Suprapubic skin (tissue), 4 donors: ENCODE measurements around the gene VARS1. TPM values are rescaled to one million over a fixed set of nuclear protein-coding genes. Genes with fewer than 3 reads are reported as not detected.

Source experiments
- DNase-seq, 2 donors: peaks; one replicate each; pipeline ENCODE4 v3.0.0-alpha.2; 2019; ENCODE audit warnings: low spot score in 2 of 2
- H3K27ac ChIP-seq: fragments of 200-600 bp; sonication (generic); one replicate; pipeline ENCODE4 v1.5.1; 2019
- H3K27me3 ChIP-seq: fragments of 200-600 bp; sonication (generic); one replicate; pipeline ENCODE4 v1.5.1; 2019
- H3K36me3 ChIP-seq: fragments of 200-600 bp; sonication (generic); one replicate; pipeline ENCODE4 v1.5.1; 2019
- H3K4me1 ChIP-seq: fragments of 200-600 bp; sonication (generic); one replicate; pipeline ENCODE4 v1.5.1; 2019
- H3K4me3 ChIP-seq: fragments of 200-600 bp; sonication (generic); one replicate; pipeline ENCODE4 v1.5.1; 2019; ENCODE audit warnings: mild to moderate bottlenecking
- H3K9me3 ChIP-seq: fragments of 200-600 bp; sonication (generic); one replicate; pipeline ENCODE4 v1.5.1; 2019
- EP300 ChIP-seq: sonication (generic); formaldehyde crosslinking; IDR thresholded peaks from one replicate; pipeline ENCODE4 v1.6.1; 2017; ENCODE audit warnings: antibody characterized with exemption
- POLR2A ChIP-seq, 2 donors: fragments of 450-650 bp; IDR thresholded peaks; one replicate each; pipeline ENCODE4 v1.6.1; 2017; ENCODE audit warnings: antibody characterized with exemption in 2 of 2, mild to moderate bottlenecking in 2 of 2, moderate library complexity in 2 of 2
- POLR2AphosphoS5 ChIP-seq, 3 donors: sonication (generic); formaldehyde crosslinking; IDR thresholded peaks; one replicate each; pipeline ENCODE4 v1.6.1; 2017; ENCODE audit warnings: antibody characterized with exemption in 3 of 3
- WGBS: methylation state at CpG from one replicate; pipeline ENCODE4 v1.1.5; 2018; 5-methylcytosine and 5-hydroxymethylcytosine counted together
- total RNA-seq, 4 donors: library from RNA; depleted of rRNA; stranded (reverse); fragments of >200 nt; gene quantifications; one replicate each; pipeline ENCODE4 v1.1.0, GENCODE V29; 2016
- TF ChIP-seq, protein P1 (sequence below), 2 donors: fragments of 200-600 bp in 1 of 2; fragments of 450-650 bp in 1 of 2; sonication (generic) in 1 of 2; IDR thresholded peaks; one replicate each; pipeline ENCODE4 v1.5.1; 2016 to 2019; ENCODE audit warnings: antibody characterized with exemption in 2 of 2, mild to moderate bottlenecking in 1 of 2, moderate library complexity in 1 of 2

Gene VARS1
- total RNA-seq, 4 donors from 2014 or later: 48.8 to 60.0 (median 59.1) TPM

DNA sequence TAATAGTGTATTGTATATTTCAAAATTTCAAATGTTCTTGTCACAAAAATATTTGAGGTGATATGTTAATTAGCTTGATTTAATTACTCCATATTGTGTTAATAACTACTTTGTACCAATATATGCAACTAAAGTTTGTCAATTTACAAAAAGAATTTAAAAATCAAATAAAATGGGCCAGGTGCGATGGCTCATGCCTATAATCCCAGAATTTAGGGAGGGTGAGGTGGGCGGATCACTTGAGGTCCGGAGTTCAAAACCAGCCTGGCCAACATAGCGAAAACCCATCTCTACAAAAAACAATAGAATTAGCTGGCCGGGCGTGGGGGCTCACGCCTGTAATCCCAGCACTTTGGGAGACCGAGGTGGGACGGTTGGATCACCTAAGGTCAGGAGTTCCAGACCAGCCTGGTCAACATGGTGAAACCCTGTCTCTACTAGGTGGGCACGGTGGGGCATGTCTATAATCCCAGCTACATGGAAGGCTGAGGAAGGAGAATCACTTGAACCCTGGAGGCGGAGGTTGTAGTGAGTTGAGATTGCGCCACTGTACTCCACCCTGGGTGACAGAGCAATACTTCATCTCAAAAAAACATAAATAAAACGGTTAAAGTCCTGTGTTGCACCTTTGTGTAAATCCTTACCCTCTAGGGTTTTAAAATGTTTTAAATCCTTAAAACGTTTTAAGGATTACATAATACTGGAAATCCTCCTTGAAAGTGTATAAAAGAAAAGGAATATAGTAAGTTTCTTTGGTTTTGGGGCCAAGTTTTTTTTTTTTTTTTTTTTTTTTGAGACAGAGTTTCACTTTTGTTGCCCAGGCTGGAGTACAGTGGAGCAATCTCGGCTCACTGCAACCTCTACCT lies 36.0 kb upstream of the VARS1 start:
- Histone ChIP-seq H3K4me3 (peak overlapping the region; percentile 57), H3K36me3 (no peaks in the 10 kb centered on the region), H3K4me1 (peaks cover 48% of the 10 kb centered on the region), H3K27me3 (no peaks in the 10 kb centered on the region), H3K9me3 (no peaks in the 10 kb centered on the region), H3K27ac (no peak overlapping the region)
- DNase-seq: no peak
- WGBS: 53% methylated on average over 15 of the region's 15 CpGs
- no peak for TF ChIP-seq POLR2A (IDR thresholded peaks at IDR 0.05)
- no peak for TF ChIP-seq POLR2AphosphoS5 (IDR thresholded peaks at IDR 0.05)
- TF ChIP-seq, protein P1, sequence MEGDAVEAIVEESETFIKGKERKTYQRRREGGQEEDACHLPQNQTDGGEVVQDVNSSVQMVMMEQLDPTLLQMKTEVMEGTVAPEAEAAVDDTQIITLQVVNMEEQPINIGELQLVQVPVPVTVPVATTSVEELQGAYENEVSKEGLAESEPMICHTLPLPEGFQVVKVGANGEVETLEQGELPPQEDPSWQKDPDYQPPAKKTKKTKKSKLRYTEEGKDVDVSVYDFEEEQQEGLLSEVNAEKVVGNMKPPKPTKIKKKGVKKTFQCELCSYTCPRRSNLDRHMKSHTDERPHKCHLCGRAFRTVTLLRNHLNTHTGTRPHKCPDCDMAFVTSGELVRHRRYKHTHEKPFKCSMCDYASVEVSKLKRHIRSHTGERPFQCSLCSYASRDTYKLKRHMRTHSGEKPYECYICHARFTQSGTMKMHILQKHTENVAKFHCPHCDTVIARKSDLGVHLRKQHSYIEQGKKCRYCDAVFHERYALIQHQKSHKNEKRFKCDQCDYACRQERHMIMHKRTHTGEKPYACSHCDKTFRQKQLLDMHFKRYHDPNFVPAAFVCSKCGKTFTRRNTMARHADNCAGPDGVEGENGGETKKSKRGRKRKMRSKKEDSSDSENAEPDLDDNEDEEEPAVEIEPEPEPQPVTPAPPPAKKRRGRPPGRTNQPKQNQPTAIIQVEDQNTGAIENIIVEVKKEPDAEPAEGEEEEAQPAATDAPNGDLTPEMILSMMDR (IDR thresholded peaks at IDR 0.05): no peak
- TF ChIP-seq EP300: no peak

DNA sequence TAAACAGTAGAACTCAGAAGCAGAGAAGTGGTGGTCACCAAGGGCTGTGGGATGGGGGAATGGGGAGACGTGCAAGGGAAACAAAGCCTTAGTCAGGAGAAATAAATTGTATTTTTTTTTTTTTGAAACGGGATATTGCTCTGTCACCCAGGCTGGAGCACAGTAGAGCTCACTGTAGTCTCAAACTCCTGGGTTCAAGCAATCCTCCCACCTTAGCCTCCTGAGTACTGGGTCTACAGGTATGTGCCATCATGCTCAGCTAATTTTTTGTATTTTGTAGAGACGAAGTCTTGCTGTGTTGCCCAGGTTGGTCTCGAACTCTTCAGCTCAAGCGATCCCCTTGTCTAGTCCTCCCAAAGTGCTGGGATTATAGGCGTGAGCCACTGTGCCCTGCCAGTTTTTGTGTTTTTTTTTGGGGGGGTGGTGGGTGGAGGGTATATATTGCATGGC lies 35.4 kb upstream of the VARS1 start:
- Histone ChIP-seq H3K9me3 (no peaks in the 10 kb centered on the region), H3K36me3 (no peaks in the 10 kb centered on the region), H3K27ac (peak overlapping the region; percentile 68), H3K4me1 (peaks cover 48% of the 10 kb centered on the region), H3K4me3 (peak overlapping the region; percentile 57), H3K27me3 (no peaks in the 10 kb centered on the region)
- 29% methylated on average over 6 of the region's 6 CpGs for WGBS
- DNase-seq: no peak
- TF ChIP-seq EP300 (no peak), POLR2A (IDR thresholded peaks at IDR 0.05) (no peak), POLR2AphosphoS5 (IDR thresholded peaks at IDR 0.05) (no peak)
- TF ChIP-seq, protein P1 (IDR thresholded peaks at IDR 0.05): no peak

DNA sequence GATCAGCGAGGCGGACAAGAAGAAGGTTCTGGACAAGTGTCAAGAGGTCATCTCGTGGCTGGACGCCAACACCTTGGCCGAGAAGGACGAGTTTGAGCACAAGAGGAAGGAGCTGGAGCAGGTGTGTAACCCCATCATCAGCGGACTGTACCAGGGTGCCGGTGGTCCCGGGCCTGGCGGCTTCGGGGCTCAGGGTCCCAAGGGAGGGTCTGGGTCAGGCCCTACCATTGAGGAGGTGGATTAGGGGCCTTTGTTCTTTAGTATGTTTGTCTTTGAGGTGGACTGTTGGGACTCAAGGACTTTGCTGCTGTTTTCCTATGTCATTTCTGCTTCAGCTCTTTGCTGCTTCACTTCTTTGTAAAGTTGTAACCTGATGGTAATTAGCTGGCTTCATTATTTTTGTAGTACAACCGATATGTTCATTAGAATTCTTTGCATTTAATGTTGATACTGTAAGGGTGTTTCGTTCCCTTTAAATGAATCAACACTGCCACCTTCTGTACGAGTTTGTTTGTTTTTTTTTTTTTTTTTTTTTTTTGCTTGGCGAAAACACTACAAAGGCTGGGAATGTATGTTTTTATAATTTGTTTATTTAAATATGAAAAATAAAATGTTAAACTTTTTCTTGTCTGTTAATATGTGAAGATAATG lies 34.2 kb upstream of the VARS1 start:
- H3K27me3 ChIP-seq: no peaks in the 10 kb centered on the region
- no peaks in the 10 kb centered on the region for H3K9me3 ChIP-seq
- no peak for DNase-seq
- TF ChIP-seq, protein P1 (IDR thresholded peaks at IDR 0.05): peak in 1 of 2 donors; percentile 11
- no peak for TF ChIP-seq POLR2AphosphoS5 (IDR thresholded peaks at IDR 0.05)
- H3K27ac ChIP-seq: no peak overlapping the region
- H3K36me3 ChIP-seq: no peaks in the 10 kb centered on the region
- under 1% methylated on average over 4 of the region's 15 CpGs for WGBS
- H3K4me3 ChIP-seq: peak overlapping the region; percentile 57
- peaks cover 51% of the 10 kb centered on the region for H3K4me1 ChIP-seq

DNA sequence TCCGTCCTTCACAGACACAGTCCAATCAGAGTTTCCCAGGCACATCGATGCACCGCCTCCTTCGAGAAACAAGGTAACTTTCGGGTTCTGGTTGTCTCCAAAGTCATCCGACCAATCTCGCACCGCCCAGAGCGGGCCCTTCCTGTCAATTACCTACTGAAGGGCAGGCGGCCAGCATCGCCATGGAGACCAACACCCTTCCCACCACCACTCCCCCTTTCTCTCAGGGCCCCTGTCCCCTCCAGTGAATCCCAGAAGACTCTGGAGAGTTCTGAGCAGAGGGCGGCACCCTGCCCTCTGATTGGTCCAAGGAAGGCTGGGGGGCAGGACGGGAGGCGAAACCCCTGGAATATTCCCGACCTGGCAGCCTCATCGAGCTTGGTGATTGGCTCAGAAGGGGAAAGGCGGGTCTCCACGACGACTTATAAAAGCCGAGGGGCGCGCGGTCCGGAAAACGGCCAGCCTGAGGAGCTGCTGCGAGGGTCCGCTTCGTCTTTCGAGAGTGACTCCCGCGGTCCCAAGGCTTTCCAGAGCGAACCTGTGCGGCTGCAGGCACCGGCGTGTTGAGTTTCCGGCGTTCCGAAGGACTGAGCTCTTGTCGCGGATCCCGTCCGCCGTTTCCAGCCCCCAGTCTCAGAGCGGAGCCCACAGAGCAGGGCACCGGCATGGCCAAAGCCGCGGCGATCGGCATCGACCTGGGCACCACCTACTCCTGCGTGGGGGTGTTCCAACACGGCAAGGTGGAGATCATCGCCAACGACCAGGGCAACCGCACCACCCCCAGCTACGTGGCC lies 31.9 kb upstream of the VARS1 start, which contains the start of gene HSPA1B:
Gene HSPA1B, plus strand, starts transcription at position 453 of the 794 bp plus-strand sequence. Its CDS starts 213 bp downstream, at position 666.
- Histone ChIP-seq H3K36me3 (no peaks in the 10 kb centered on the region), H3K27me3 (no peaks in the 10 kb centered on the region), H3K27ac (peak within 1 kb of the TSS; percentile 96), H3K9me3 (no peaks in the 10 kb centered on the region), H3K4me3 (peak within 1 kb of the TSS; percentile 70), H3K4me1 (peaks cover 60% of the 10 kb centered on the region)
- DNase-seq: peak; percentile 99 to 100
- WGBS: 0% methylated on average over 8 of the region's 56 CpGs
- TF ChIP-seq POLR2AphosphoS5 (IDR thresholded peaks at IDR 0.05) (peak; percentile 97 to 99 (median 97)), EP300 (no peak), POLR2A (IDR thresholded peaks at IDR 0.05) (peak; percentile 99 to 100)
- TF ChIP-seq, protein P1 (IDR thresholded peaks at IDR 0.05): no peak
